Activated T-cell treated with anti-CD3 and anti-CD28 coated beads for 4 hours (primary cell): Measurements from ENCODE around the gene TUBA1B.
A peak's percentile ranks its signal among the peaks of the same experiment; 100 is the strongest.

ENCODE experiments used
- DNase-seq: peaks from one replicate; pipeline ENCODE4 v3.0.0-alpha.2; 2020

TUBA1B gene

DNA sequence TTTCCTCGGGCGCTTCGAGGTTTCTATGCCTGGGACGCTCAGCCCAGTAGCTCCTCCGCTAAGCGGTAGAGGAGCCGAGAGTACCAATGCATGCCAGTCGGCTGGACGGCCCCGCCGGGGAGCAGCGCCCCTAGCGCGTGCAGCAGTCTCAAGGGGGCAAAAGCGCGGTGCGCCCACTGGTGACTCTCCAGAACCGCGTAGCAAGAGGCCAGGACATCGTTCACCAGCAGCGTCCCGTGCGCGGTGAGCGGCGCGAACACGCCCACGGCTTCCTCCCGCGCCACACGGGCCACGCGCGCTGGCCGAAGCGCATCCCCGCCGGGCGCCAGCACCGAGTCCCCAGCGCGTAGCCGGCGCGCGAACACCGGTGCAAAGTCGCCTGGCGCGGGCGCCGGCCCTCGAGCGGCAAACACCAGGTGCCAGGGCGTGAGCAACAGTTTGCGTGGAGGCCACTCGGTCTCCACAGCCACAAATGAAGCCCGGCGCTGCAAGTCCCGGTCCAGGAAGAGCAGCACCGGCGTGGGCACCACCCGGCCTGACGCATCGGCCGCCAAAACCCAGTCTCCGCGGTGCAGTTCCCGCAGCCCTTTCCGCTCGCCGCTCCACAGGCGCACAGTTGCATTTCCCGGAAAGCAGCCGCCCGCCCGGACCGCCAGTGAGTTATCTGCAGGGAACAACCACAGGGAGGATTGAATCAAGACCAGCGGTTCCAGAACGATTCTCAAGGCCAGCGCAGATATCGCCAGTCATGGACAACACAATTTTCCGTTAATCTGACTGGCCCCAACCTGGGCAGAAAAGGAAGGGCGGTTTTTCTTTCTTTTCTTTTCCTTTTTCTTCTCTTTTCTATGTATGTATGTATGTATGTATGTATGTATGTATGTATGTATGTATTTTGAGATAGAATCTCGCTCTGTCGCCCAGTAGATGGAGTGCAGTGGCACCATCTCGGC is 41.1 kb downstream of the TUBA1B start:
- DNase-seq: no peak

- no peak for DNase-seq
Observed at GRCh38 chr12:49088932-49089330, 42.3 kb downstream of the TUBA1B start.

DNA sequence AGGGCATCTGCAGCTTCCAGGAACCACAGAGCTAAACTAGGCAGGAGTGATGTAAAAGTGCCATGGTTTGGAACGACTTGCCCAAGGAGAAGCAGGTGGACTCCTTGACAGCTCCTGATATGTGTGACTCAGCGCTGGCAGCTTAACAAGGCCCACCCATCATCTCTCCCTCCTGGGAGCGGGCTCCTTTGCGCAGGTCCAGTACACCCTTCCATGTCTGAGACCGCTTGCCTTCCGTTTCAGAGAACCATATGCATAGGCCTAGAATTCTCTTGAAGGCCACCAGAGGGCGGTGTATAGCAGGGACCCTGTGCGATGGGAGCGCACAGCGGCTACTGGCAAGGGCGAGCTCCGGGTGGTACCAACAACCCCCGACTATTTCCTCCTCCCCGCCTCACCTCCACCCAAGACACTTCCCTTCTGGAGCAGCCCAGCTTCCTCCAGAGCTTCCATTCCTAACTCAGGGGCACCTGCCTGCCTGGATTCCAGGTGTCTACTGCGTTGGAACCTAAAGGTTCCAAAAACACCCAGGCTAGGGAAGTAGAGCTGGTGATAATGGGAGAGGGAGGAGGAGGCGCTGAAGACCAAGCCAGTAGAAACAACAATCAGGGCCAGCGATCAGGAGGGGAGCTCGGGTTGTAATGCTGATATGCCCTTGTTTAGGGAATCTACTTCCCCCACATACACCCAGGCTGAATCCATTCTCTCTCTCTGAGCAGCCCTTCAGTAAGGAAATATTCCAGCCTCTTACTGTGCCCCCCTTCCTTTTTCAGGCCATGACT is 42.9 kb downstream of the TUBA1B start:
- peak; percentile 64 for DNase-seq

GRCh38 chr12:49086116-49086515 is 45.1 kb downstream of the TUBA1B start:
- no peak for DNase-seq

GRCh38 chr12:49084438-49084837 is 46.8 kb downstream of the TUBA1B start:
- no peak for DNase-seq

DNA sequence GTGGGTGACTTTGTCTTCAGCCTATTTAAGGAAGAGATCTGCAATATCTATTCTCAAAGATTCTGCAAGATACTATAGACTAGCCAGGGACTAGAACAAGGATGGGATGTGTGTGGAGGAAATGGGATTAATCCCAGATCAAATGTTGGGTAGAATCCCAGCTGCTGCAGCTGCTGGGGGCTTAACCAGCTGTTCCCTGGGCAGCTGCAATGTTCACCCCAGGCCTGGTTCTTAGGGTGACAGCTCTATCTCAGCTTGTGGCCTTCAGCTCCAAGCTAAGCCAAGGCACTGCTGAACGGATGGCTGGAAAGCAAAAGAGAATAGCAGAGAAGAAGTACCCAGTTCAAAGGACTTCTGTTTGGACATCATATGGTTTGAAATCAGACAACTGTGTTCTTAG is 51.4 kb downstream of the TUBA1B start:
- no peak for DNase-seq
